Stimulated activated CD8-positive, alpha-beta memory T cell treated with anti-CD3 and anti-CD28 coated beads, Interleukin-4, amount 100 ng/mL, for 1 hour (primary cell): ENCODE measurements around the gene BTBD9.
A peak's percentile ranks its signal among the peaks of the same experiment; 100 is the strongest.
"Not testable (repeated sequence)": the region's sequence is repeated elsewhere in the genome, so short reads cannot be mapped to it uniquely, and the experiment has no call there.

Source experiments
- DNase-seq, 2 donors: peaks; one replicate each; pipeline ENCODE4 v3.0.0-alpha.2; 2020; ENCODE audit warnings: low read depth in 2 of 2, low spot score in 1 of 2

The BTBD9 gene

GRCh38 chr6:38649744-38650143, 10.0 kb upstream of the BTBD9 start:
- no peak for DNase-seq

GRCh38 chr6:38648629-38649028, 8.9 kb upstream of the BTBD9 start:
- no peak for DNase-seq

GRCh38 chr6:38646166-38646878, 6.6 kb upstream of the BTBD9 start:
- no peak for DNase-seq

GRCh38 chr6:38644951-38645350, 5.2 kb upstream of the BTBD9 start:
- no peak for DNase-seq

GRCh38 chr6:38640216-38640909, 634 bp upstream of the BTBD9 start:
- DNase-seq = no peak

- DNase-seq = peak; percentile 30 to 35
Observed at GRCh38 chr6:38638941-38639497, 710 bp downstream of the BTBD9 start.

GRCh38 chr6:38637756-38638155, 2.0 kb downstream of the BTBD9 start:
- no peak for DNase-seq

- DNase-seq = no peak
Observed at GRCh38 chr6:38636027-38636426, 3.7 kb downstream of the BTBD9 start.

- no peak for DNase-seq
Observed at GRCh38 chr6:38634518-38634917, 5.2 kb downstream of the BTBD9 start.

GRCh38 chr6:38632490-38632889, 7.2 kb downstream of the BTBD9 start:
- DNase-seq = no peak

- no peak for DNase-seq
Observed at GRCh38 chr6:38631186-38631783, 8.4 kb downstream of the BTBD9 start.

GRCh38 chr6:38625217-38625616, 14.5 kb downstream of the BTBD9 start:
- DNase-seq = no peak

- DNase-seq = not testable (repeated sequence)
Observed at GRCh38 chr6:38619342-38619741, 20.4 kb downstream of the BTBD9 start.

GRCh38 chr6:38618301-38618700, 21.4 kb downstream of the BTBD9 start:
- DNase-seq = not testable (repeated sequence)

- no peak for DNase-seq
Observed at GRCh38 chr6:38617856-38618255, 21.9 kb downstream of the BTBD9 start.

- DNase-seq = no peak
Observed at GRCh38 chr6:38612143-38612965, 27.4 kb downstream of the BTBD9 start.

- DNase-seq = no peak
Observed at GRCh38 chr6:38610050-38610625, 29.6 kb downstream of the BTBD9 start.

- DNase-seq = no peak
Observed at GRCh38 chr6:38604700-38605099, 35.0 kb downstream of the BTBD9 start.

GRCh38 chr6:38603966-38604365, 35.8 kb downstream of the BTBD9 start:
- DNase-seq = no peak

- DNase-seq = no peak
Observed at GRCh38 chr6:38603496-38603895, 36.2 kb downstream of the BTBD9 start.
